Stimulated activated CD4-positive, alpha-beta T cell treated with anti-CD3 and anti-CD28 coated beads, Interleukin-12 subunit alpha, Interleukin-12 subunit beta, amount 100 ng/mL, for 48 hours (primary cell): ENCODE data around the gene SRPK3.

Experiments
- DNase-seq, 3 donors: peaks; one replicate each; pipeline ENCODE4 v3.0.0-alpha.2; 2020; ENCODE audit warnings: low read depth in 2 of 3, low spot score in 1 of 3

The SRPK3 gene

GRCh38 chrX:153769865-153770600 lies 10.8 kb upstream of the SRPK3 start:
- DNase-seq: no peak

- DNase-seq: no peak
These were observed 10.0 kb upstream of the SRPK3 start for GRCh38 chrX:153770601-153771414.

- no peak for DNase-seq
These were observed 9.2 kb upstream of the SRPK3 start for GRCh38 chrX:153771415-153772315.

DNA sequence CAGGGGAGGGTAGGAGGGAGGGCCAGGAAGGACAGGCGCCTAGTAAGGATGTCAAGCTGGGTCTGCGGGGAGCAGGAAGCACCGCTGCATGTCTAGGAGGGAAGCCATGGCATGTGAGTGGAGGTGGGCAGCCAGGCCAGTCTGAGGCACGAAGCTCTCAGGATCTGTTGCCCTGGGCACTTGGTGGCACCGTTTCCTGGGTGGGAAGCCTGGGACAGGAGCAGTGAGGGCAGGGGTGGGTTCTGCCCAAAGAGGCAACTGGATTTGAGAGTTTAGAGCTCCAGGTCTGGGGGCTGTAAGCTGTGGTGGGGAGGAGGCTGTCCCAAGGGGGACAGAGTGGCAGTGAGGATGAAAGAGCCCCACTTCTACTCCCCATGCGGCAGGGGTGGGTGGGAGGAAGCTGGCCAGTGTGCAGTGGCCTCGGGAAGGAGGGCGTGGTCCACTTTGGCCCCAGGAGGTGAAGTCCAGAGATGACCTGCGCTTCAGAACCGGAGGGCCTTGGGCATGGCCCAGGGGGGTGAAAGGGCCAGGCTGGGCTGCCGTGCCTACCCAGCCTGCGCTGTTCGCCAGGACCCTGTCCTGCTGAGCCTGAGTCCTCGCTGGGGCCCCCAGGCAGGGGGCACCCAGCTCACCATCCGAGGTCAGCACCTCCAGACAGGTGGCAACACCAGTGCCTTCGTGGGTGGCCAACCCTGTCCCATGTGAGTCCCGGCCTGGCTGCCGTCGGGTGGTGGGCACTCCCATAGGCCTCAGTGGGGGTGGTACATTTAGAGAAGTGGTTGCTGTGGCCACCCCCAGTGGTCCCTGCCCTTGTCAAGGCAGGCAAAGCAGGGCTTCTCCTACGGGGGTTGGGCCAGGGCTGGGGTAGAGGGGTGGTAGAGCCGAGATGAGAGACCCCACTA lies 8.3 kb upstream of the SRPK3 start:
- no peak for DNase-seq

GRCh38 chrX:153773218-153773611 lies 7.6 kb upstream of the SRPK3 start:
- DNase-seq: no peak

GRCh38 chrX:153773741-153774575 lies 6.9 kb upstream of the SRPK3 start:
- DNase-seq: no peak

DNA sequence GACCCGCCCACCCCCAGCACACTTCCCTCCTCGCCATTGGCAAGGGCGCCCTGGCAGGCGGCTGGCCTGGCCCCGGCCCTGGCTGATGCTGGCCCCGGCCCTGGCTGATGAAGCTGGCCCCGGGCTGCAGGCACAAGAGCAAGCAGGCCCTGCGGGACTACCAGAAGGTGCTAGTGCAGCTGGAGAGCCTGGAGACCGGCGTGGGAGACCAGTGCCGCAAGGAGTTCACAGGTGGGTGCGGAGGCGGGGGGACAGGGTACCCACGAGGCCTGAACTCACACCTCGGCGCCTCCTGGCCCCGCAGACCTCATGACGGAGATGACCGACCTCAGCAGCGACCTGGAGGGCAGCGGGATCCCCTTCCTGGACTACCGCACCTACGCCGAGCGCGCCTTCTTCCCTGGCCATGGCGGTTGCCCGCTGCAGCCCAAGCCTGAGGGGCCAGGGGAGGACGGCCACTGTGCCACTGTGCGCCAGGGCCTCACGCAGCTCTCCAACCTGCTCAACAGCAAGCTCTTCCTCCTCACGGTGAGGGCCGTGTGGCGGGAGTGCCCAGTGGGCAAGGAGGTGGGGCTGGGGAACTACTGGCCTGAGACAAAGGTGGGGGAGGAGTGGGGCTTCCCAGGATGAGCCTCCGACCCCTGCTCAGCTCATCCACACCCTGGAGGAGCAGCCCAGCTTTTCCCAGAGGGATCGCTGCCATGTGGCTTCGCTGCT lies 6.1 kb upstream of the SRPK3 start:
- no peak for DNase-seq

GRCh38 chrX:153775293-153776119 lies 5.3 kb upstream of the SRPK3 start:
- DNase-seq: no peak

- DNase-seq: no peak
These were observed 4.7 kb upstream of the SRPK3 start for GRCh38 chrX:153776120-153776599.

DNA sequence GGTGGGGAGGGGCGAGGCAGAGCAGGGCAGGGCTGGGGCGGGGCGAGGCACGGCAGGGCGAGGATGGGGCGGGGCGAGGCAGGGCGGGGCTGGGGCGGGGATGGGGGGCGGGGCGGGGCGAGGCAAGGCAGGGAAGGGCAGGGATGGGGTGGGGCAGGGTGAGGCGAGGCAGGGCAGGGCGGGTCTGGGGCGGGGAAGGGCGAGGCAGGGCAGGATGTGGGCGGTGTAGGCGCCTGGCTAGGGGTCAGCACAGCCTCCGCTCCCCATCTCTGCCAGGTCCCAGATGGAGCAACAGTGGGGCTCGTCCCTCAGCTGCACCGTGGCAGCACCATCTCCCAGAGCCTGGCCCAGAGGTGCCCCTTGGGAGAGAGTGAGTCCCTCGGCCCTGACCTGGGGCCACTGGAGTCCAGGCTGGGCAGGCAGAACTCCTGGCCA lies 4.2 kb upstream of the SRPK3 start:
- no peak for DNase-seq

DNA sequence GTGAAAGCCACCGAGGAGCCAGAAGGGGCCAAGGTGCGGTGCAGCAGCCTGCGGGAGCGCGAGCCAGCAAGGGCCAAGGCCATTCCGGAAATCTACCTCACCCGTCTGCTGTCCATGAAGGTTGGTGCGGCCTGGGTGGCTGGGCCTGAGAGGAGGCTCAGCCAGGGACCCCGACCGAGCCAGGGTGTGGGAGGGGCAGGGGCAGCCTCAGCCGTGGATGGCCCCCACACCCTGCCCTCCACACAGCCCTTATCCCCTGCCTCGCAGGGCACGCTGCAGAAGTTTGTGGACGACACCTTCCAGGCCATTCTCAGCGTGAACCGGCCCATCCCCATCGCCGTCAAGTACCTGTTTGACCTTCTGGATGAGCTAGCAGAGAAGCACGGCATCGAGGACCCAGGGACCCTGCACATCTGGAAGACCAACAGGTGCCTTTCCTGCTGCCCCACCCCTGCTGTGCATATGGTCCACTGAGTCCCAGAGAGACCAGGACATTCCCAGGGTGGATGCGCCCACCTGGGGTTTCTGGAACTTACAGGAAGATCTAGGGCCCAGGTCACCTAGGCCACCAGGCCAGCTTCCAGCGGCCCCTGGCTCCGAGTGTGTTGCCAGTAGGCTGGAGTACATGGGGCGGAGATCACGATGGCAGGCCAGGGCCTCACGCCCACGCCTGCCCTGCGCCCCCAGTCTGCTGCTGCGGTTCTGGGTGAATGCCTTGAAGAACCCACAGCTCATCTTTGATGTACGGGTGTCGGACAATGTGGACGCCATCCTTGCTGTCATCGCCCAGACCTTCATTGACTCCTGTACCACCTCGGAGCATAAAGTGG lies 3.4 kb upstream of the SRPK3 start:
- DNase-seq: no peak

DNA sequence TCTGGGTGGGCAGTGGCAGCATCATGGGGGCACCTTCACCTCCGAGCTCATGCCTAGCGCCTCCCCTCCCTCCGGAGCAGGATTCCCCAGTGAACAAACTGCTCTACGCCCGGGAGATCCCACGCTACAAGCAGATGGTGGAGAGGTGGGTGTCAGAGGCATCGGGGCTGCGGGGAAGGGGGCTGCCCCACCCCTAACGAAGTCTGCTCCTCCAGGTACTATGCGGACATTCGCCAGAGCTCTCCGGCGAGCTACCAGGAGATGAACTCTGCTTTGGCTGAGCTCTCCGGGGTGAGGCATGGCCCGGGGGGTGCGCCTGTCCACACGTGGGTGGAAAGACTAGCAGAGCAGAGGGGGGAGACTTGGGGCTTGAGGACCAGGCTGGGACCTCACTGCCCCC lies 2.7 kb upstream of the SRPK3 start:
- DNase-seq: no peak

DNA sequence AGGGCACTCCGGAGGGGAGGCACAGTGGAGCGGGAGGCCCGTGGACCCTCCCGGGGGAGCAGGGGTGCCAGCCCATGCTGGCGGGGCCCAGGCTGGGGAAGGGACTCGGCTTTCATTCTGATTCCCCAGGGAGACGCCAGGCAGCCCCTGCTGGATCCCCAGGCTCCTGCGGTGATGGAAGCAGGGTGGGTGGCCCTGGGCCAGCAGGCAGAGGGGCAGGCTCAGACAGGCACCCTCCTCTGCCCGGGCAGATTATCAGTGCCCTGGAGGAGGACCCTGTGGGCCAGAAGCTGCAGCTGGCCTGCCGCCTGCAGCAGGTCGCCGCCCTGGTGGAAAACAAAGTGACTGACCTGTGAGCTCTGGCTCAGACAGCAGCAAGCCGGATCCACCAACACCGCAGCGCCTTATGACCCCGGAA lies 2.1 kb upstream of the SRPK3 start:
- no peak for DNase-seq

DNA sequence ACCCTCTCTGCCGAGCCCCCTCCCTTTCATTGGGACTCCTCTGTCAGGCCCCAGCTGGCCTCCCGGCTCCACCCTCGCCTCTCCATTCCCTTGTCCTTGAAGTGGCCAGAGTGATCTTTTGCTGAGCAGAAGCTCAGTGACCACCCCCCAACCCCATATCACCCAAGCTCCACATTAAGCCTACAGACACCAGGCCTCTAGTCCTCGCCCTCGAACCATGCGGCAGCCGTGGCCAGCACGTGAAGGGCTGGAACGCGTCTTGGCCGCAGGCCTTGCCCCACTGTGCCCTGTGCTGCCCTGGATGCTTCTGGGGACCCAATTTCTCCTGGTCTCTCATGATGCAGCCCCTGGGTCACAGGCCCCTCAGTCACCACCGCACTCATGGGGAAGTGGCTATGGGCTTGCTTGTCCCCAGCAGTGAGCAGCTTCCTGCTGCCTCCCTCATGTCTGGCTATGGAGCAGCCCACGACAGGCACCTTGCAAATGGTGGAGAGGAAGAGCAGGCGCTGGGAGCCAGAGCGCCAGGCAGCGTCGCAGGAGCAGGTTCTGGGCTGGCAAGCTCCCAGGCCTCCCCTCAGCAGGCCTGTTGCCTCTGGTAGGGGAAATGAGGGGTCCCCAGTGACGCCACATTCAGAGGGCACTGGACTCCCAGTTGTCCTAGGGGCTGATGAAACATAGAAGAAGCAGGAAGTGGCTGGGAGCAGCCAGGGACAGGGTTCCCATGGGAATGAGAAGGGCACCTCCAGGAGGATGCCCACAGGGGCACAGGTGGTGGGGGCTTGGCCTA lies 757 bp upstream of the SRPK3 start:
- DNase-seq: no peak

DNA sequence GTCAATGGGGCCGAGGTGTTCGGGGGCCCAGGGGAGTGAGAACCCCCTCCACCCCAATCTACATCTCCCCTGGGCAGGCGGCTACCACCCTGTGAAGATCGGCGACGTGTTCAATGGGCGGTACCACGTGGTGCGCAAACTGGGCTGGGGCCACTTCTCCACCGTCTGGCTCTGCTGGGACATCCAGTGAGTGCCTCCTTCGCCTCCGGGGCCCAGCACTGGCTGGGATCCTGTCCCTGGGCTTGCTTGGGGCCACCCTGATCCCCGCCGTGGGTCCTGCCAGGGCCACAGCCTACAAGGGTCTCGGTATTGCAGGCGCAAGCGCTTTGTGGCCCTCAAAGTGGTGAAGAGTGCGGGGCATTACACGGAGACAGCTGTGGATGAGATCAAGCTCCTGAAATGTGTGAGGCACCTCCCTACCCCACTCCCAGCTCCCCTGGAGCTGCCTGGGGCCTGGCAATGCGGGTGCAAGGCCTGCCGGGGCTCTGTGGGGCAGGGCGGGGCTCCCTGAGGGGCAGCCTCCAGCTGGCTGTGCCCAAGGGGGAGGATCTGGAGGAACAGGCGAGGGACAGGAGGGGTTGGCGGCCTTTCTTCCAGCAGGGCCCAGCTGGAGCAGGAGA lies 697 bp downstream of the SRPK3 start:
- DNase-seq: no peak

- DNase-seq: no peak
These were observed 1.5 kb downstream of the SRPK3 start for GRCh38 chrX:153782313-153782712.
